Activated naive CD4-positive, alpha-beta T cell treated with anti-CD3 and anti-CD28 coated beads, Interleukin-2, amount 50 U/mL, for 72 hours (primary cell): ENCODE data around the gene KNG1. TPM values are rescaled to one million over a fixed set of nuclear protein-coding genes. Genes with fewer than 3 reads are reported as not detected.
"Not testable (repeated sequence)": the region's sequence is repeated elsewhere in the genome, so short reads cannot be mapped to it uniquely, and the experiment has no call there.

Source experiments
- ATAC-seq, 2 donors: fragments of 150-1000 bp; cut with Tn5 transposase; 2 replicates each; pipeline ENCODE4 v1.10.0; 2021; ENCODE audit warnings: mild to moderate bottlenecking in 2 of 2, moderate library complexity in 2 of 2
- DNase-seq, 2 donors: peaks; one replicate each; pipeline ENCODE4 v3.0.0; 2021 to 2022; ENCODE audit warnings: low spot score in 2 of 2
- H3K27ac Mint-ChIP-seq, 2 donors: one replicate each; pipeline ENCODE4 v1.8.0; 2022; ENCODE audit warnings: mild to moderate bottlenecking in 2 of 2, mixed read lengths in 2 of 2
- H3K36me3 Mint-ChIP-seq, 2 donors: one replicate each; pipeline ENCODE4 v1.8.0; 2022; ENCODE audit warnings: mixed read lengths in 2 of 2
- H3K9me3 Mint-ChIP-seq, 2 donors: one replicate each; pipeline ENCODE4 v1.8.0; 2022; ENCODE audit warnings: mixed read lengths in 2 of 2
- total RNA-seq, 2 donors: library from RNA; stranded (reverse); gene quantifications; one replicate each; pipeline ENCODE4 v1.2.3, GENCODE V29; 2022

The KNG1 gene
- not detected for total RNA-seq

DNA sequence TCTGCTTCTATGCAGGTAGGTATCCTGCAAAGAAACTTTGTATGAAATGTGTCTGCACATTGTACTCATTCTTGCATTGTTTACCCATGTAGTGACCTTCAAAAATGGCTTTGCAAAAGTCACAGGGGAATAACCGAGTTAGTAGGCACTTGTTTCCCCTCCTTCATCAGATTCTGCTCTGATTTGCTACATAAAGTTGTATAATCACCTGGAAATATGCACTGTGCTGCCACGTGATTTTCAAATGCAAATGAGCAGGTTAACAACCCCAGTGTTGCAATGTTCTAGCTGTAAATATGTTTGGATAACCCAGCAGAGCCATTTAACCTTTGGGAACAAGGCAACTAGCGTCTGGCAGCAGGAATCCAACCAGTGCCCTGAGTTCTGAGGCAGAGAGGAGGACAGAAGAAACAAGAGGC is at the start of gene KNG1:
KNG1 (plus strand) TSS at position 321 of the 419 bp plus-strand sequence. CDS start 184 bp downstream, outside the sequence.
- no peak for DNase-seq
- Mint-ChIP-seq H3K9me3 (no peaks in the 10 kb centered on the region), H3K27ac (no peak within 1 kb of the TSS), H3K36me3 (no peaks in the 10 kb centered on the region)
- no peak for ATAC-seq

DNA sequence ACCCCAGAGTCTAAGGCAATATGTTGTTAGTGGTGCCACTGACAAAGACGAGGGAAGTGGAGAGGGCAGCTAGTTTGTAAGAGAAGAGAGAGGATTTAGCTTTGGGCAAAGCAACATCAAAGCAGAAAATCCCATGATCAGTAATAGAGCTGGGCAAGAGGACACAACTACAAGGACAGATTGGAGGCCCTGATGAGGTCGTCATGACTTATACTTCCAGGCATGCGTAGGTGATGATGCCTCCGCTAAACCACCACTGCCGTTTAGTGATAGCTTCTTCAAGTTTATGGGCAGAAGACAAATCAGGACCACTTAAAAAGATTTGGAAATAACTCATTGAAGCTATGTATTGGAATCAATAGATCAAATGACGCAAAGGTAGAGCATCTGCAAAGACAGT is 48.7 kb upstream of the KNG1 start:
- no peak overlapping the region for H3K27ac Mint-ChIP-seq
- no peak for ATAC-seq
- no peaks in the 10 kb centered on the region for H3K9me3 Mint-ChIP-seq
- no peak for DNase-seq
- H3K36me3 Mint-ChIP-seq, result no peaks in the 10 kb centered on the region

DNA sequence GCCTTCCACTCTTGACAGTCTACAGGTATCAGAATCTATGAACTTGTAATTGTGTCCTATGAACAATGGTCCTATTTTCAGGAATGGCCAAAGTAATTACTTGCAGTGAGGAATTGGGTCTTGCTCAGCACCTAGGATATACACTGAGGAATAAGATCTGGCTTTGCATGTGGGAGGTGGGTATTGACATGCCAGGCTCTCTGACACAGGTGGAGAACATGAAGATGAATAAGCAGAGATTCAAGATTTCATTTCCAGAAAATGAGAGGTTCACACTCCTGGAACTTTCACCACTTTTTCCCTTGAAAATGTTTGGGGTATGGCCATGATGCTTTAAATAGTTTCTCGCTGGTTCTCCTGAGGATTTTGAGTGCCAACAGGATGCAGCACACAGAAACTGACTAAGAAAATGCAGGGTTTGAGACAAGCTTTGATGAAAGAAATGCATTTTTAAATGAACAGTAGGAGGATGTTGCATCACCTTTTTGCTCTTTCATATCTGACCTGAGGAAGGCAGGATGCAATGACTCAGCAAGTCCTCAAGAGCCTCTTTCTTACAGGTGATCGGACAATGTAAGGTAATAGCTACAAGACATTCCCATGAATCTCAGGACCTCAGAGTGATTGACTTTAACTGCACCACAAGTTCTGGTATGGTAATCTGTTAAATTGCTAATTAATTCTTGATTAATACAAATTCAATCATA is 47.6 kb upstream of the KNG1 start:
- DNase-seq, result no peak
- peak; percentile 33 to 67 for ATAC-seq
- H3K9me3 Mint-ChIP-seq, result no peaks in the 10 kb centered on the region
- H3K27ac Mint-ChIP-seq, result no peak overlapping the region
- H3K36me3 Mint-ChIP-seq, result no peaks in the 10 kb centered on the region

DNA sequence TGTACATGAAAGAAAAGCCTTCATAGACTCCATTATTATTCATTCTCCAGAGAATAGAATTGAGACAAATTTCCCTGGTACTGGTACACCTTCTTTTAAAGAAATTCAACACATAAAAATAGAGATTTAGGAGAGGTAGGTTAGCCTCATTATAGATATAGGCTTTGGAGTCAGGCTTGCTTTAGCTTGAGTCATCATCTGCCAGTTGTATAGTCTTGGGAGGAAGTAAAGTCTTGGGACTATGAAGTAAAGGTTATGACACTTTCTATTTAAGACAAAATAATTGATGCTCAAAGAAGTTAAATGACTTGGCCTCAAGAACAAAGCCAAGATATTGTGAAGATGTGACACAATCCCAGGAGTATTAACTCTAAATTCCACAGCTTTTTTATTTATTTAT is 47.0 kb upstream of the KNG1 start:
- Mint-ChIP-seq H3K9me3 (no peaks in the 10 kb centered on the region), H3K27ac (no peak overlapping the region), H3K36me3 (no peaks in the 10 kb centered on the region)
- DNase-seq (no peak), ATAC-seq (peak in 1 of 2 donors; percentile 47)

DNA sequence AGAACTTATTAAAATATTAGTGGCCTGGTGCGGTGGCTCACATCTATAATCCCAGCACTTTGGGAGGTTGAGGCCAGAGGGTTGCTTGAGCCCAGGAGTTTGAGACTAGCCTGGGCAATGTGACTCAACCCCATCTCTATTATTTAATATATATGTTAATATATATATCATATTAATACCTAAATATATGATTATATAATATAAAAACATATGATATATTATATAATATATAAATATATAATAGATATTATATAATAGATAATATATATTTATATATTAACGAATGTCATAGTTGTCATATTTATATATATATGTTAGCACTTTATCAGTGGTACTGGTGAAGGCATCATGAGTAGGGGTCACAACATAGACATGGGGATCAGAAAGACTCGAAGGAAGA is 46.1 kb upstream of the KNG1 start:
- H3K36me3 Mint-ChIP-seq, result no peaks in the 10 kb centered on the region
- DNase-seq, result no peak
- no peak for ATAC-seq
- H3K9me3 Mint-ChIP-seq, result no peaks in the 10 kb centered on the region
- H3K27ac Mint-ChIP-seq, result no peak overlapping the region

DNA sequence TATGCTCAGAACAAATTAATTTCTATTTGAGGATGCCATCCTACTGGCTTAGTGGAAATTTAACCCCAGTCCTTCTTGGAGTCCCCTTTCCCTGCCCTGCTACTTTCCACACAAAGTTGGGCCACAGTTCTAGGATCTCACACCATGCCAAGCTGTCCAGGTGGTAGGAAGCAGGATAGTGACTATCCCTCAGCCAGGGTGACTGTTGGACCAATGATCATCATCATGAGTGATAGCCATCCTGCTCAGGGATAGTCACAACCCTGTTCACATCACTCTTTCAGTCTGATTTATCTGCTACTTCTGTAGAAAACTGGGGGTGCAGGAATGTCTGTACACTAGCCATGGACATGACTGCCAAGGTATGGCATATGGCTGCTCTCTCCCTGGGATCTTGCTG is 38.6 kb upstream of the KNG1 start:
- Mint-ChIP-seq H3K9me3 (peaks cover 0 to 12% of the 10 kb centered on the region in 2 donors), H3K36me3 (no peaks in the 10 kb centered on the region), H3K27ac (no peak overlapping the region)
- ATAC-seq (no peak), DNase-seq (no peak)

DNA sequence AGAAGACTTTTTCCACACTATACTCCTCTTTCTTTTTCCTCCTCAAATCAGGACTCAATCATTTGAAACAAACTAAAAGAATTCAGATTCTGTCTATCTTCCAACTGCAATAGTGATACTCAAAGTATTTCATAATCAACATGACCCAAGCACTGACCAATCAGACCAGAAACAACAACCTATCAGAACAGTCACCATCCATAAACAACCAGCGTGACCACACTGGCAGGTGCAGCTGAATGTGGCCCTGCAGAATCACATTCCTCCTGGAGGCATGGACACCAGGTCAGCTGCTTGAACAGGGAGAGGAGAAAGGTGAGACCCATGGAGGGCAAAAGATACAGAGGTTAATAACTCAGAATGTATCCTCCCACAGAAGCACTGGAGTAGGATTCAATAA is 38.0 kb upstream of the KNG1 start:
- no peak overlapping the region for H3K27ac Mint-ChIP-seq
- H3K9me3 Mint-ChIP-seq, result peaks cover 0 to 12% of the 10 kb centered on the region in 2 donors
- DNase-seq (no peak), ATAC-seq (no peak)
- H3K36me3 Mint-ChIP-seq, result no peaks in the 10 kb centered on the region

DNA sequence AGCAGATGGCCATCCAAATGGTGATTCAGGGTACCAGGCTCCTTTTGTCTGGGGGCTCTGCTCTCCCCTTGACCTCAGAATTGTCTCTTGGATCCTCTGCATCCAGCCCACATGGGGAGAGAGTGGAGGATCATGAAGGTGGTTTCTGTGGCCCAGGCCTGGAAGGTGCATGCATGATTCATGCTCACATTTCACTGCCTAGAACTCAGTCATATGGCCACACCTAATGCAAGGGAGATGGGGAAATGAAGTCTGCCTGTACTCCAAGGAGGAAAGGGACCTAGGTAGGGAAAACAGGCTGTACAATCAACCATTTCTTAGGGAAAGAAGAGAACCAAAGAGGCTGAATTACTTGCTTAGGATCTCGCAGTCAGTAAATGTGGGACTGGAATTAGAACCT is 36.3 kb upstream of the KNG1 start:
- peaks cover 10 to 12% of the 10 kb centered on the region in 2 donors for H3K36me3 Mint-ChIP-seq
- peaks cover 11 to 23% of the 10 kb centered on the region in 2 donors for H3K9me3 Mint-ChIP-seq
- DNase-seq (no peak), ATAC-seq (no peak)
- no peak overlapping the region for H3K27ac Mint-ChIP-seq

DNA sequence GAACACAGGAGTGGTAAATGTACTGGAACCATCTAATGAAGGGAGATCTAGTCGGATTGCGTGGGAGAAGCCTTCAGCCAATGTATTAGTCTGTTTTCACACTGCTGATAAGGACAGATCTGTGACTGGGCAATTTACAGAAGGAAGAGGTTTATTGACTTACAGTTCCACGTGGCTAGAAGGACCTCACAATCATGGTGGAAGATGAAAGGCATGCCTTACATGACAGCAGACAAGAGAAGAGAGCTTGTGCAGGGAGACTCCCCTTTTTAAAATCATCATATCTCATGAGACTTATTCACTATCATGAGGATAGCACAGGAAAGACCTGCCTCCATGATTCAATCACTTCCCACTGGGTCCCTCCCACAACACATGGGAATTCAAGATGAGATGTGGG is 34.3 kb upstream of the KNG1 start:
- peaks cover 16 to 17% of the 10 kb centered on the region in 2 donors for H3K36me3 Mint-ChIP-seq
- no peak overlapping the region for H3K27ac Mint-ChIP-seq
- ATAC-seq, result no peak
- peaks cover 14 to 31% of the 10 kb centered on the region in 2 donors for H3K9me3 Mint-ChIP-seq
- DNase-seq, result no peak

DNA sequence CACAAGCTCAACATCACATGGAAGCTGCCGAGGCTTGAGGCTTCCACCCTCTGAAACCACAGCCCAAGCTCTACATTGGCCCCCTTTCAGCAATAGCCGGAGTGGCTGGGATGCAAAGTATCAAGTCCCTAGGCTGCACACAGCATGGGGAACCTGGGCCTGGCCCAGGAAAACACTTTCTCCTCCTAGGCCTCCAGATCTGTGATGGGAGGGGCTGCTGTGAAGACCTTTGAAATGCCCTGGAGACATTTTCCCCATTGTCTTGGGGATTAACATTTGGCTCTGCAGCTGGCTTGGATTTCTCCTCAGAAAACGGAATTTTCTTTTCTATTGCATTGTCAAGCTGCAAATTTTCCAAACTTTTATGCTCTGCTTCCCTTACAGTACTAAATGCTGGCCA is 33.2 kb upstream of the KNG1 start:
- ATAC-seq (no peak), DNase-seq (no peak)
- H3K36me3 Mint-ChIP-seq, result peaks cover 16 to 17% of the 10 kb centered on the region in 2 donors
- H3K27ac Mint-ChIP-seq, result no peak overlapping the region
- H3K9me3 Mint-ChIP-seq, result peaks cover 14 to 31% of the 10 kb centered on the region in 2 donors

DNA sequence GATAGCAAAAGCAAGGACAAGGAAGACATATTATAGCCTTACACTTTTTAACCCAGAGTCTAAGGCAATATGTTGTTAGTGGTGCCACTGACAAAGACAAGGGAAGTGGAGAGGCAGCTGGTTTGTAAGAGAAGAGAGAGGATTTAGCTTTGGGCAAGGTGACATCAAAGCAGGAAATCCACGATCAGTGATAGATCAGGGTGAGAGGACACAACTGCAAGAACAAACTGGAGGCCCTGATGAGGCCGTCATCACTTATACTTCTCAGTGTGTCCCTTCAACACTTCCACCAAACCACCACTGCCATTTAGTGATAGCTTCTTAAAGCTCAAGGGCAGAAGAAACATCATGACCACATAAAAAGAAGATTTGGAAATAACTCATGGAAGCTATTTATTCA is 30.7 kb upstream of the KNG1 start:
- peaks cover 14 to 31% of the 10 kb centered on the region in 2 donors for H3K9me3 Mint-ChIP-seq
- not testable (repeated sequence) for H3K27ac Mint-ChIP-seq, ATAC-seq, DNase-seq
- peaks cover 16 to 17% of the 10 kb centered on the region in 2 donors for H3K36me3 Mint-ChIP-seq

DNA sequence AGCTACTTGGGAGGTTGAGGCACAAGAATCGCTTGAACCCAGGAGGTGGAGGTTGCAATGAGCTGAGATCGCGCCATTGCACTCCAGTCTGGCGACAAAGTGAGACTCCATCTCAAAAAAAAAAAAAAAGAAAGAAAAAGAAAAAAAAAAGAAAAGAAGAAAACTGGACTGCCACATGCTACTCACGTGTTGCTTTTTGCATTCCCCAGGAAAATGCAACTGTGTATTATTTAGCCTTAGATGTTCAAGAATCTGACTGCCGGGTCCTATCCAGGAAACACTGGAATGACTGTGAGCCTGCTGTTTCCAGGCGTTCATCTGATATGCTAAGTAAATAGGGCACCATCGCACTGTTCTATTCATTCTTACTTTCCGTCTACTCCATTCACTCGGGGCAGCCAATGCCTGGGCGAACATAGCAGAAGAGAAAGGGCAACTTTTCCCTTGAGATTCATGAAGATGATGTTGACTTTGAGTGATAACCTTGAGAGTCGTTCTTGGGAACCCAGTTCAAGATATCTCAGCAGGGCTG is 30.0 kb upstream of the KNG1 start:
- H3K9me3 Mint-ChIP-seq, result peaks cover 14 to 29% of the 10 kb centered on the region in 2 donors
- ATAC-seq (no peak), DNase-seq (no peak)
- no peak overlapping the region for H3K27ac Mint-ChIP-seq
- peaks cover 16 to 17% of the 10 kb centered on the region in 2 donors for H3K36me3 Mint-ChIP-seq

DNA sequence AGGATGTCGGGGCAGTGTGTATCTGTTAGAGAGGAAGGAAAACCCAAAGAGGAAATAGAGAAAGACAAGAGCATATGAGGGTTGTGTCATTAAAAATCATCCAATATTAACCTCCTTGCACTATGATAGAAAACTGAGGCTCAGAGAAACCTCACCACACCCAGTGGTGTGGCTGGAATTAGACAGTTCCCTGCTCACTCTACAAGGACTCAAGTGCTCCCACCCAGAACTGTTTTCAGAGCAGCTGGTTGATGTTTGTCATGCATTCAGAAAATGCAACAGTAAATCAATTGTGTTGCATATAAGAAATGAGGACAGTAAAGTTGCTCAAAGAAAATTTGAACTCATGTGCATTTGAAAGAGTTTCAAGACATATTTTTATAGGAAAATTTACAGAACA is 26.9 kb upstream of the KNG1 start:
- not testable (repeated sequence) for DNase-seq, H3K27ac Mint-ChIP-seq, ATAC-seq
- Mint-ChIP-seq H3K36me3 (peaks cover 10 to 12% of the 10 kb centered on the region in 2 donors), H3K9me3 (peaks cover 9 to 14% of the 10 kb centered on the region in 2 donors)

DNA sequence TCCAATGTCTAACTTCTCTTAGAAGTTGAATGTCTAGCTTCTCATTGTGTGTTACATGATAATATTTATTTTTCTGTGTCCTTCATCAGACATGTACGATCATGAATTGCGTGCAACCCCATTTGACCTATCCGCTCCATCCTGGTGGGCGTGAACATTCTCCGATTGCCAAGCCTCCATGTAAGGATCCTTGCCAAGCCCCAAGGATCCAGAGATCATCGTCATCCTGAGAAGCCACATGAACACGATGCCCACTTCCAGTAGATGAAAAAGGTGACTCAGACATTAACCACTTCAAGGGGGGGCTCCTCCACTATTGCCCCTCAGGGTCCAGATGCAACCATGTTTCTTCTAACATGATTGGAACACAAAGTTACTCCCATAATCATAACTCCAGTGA is 25.5 kb upstream of the KNG1 start:
- DNase-seq (no peak), ATAC-seq (no peak)
- Mint-ChIP-seq H3K36me3 (no peaks in the 10 kb centered on the region), H3K27ac (no peak overlapping the region), H3K9me3 (no peaks in the 10 kb centered on the region)

DNA sequence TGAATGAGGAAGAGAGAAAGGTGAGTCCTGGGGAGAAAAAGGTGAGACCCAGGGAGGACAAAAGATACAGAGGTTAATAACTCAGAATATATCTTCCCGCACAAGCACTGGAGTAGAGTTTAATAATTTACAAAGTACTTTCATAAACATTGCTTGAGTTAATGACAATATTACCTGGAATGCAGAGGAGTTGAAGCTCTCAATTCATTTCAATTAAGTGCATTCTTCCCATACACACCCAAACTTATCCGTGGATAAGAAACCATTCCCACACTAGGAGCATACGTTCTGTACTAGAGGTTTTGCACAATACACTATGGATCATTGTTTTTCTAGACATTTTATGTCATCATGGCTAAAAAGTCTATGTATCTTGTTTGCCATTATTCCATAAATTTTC is 23.3 kb upstream of the KNG1 start:
- no peaks in the 10 kb centered on the region for H3K36me3 Mint-ChIP-seq
- H3K27ac Mint-ChIP-seq, result no peak overlapping the region
- DNase-seq (no peak), ATAC-seq (no peak)
- no peaks in the 10 kb centered on the region for H3K9me3 Mint-ChIP-seq

DNA sequence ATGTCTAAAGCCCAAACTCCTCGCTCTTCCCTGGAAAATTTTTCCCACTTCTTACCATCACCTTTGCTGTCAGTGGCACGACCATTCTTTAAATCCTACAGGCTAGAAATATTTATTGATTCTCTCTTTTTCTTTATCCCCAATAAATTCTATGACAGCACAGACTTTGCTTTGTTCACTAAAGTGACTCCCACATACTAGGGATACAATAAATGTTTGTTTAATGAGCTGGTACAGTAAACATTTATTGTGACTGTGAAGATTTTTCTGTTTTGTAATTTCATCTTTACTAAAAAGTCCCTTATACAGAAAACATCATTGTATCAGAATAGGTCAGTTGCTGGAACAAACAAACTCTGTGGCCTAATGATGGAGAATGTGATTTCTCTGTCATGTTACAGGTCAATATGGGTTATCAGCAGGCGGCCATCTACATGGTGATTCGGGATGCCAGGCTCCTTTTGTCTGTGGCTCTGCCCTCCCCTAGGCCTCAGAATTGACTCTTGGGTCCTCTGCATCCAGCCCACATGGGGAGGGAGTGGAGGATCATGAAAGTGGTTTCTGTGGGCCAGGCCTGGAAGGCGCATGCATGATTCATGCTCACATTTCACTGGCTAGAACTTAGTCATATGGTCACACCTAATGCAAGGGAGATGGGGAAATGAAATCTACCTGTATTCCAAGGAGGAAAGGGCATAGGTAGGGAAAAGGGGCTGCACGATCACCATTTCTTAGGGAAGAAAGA is 22.7 kb upstream of the KNG1 start:
- DNase-seq, result no peak
- no peaks in the 10 kb centered on the region for H3K9me3 Mint-ChIP-seq
- no peak overlapping the region for H3K27ac Mint-ChIP-seq
- no peaks in the 10 kb centered on the region for H3K36me3 Mint-ChIP-seq
- ATAC-seq, result no peak

DNA sequence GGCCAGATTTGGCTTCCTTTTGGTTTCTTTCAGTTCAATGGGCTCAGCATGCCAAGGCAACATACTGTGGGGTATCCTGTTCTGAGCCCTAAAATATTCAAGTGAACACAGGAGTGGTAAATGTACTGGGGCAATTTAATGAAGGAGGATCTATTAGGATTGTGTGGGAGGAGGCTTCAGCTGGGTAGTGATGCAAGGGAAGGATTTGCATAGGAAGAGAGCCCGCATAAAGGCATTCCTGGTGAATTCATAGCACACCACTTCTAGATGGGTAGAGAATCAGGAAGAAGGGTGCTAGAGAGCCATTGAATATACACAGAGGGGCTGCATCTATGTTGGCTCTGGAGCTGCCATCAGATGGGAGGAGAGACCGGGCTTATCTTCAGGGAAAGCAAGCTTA is 20.6 kb upstream of the KNG1 start:
- no peak for DNase-seq
- no peak for ATAC-seq
- Mint-ChIP-seq H3K27ac (no peak overlapping the region), H3K36me3 (no peaks in the 10 kb centered on the region), H3K9me3 (no peaks in the 10 kb centered on the region)
